ENCODE results near the gene BCL2L1.
"Not testable (repeated sequence)": the region's sequence is repeated elsewhere in the genome, so short reads cannot be mapped to it uniquely, and the experiment has no call there.

Gene BCL2L1

GRCh38 chr20:31673943-31674463 is 48.7 kb downstream of the BCL2L1 start:
- DNase-seq, result no peak

DNA sequence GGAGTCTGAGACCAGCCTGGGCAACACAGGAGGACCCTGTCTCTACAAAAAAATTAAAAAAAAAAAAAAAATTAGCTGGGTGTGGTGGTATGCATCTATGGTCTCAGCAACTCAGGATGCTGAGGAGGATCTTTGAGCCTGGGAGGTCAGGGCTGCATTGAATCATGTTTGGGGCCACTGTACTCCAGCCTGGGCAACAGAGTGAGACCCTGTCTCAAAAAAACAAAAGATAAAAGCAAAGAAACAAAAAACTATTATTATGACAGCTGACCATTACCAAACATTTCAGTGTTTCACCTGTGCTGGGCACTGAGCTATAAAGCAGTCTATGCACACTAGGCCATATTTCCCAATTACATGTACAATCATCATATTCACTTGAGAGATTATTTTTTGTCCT is 49.2 kb downstream of the BCL2L1 start:
- no peak for DNase-seq

GRCh38 chr20:31671324-31671723 is 51.3 kb downstream of the BCL2L1 start:
- DNase-seq, result no peak

DNA sequence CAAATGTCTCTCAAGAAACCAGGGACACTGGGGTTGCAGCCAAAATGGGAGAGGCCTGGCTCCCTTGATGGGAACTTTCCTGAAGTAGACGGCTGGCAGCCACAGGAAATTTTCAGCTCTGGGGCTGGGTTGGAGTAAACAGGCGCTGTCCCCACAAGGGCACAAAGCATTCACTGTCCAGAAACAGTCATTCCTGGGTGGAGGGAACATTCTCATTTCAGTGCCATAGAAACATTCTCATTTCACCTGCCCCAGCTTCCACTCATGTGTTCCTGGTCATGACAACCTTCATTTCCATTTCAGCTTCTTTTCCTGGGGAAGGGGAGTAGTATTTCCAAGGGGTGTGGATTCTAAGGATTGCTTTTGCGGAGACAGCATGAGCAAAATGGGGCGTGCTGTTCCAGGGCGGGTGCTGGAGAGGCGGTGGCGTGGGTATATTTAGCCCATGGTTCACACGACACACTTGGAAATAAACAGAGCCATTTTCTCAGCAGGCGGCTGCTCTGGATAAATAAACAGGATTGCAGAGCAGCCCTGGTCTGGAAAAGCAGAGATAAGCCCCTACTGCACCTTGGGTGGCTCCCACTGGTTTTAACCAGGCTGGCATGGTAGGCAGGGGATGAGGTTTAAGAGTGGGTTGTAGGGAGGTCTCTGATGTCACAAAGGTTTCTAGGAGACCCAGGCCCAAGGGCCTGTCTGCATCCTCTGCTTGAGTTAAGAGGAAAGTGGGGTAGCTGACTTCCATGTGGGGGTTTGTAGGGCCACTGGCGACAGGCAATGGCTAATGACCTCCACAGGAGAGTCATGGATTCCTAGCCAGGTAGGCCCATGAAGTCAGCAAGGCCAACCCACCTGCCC is 52.1 kb downstream of the BCL2L1 start:
- no peak for DNase-seq

DNA sequence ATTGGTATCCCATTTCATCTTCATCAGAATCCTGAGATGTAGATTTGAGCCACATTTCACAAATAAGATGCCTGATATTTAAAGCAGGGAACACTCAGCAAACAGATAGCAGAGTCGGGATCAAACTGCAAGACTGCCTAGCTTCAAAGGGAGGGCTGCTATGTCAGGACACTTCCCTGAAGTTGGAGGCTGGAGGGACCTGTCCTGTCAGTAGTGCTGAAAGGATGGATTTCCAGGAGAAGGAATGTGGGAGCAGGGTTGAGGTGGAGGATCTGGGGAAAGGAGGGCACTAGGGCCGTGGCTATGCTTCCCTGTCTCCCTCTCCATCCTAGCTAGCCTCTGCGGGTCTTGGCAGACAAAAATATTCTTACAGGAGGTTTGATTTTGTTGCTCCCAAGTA is 52.8 kb downstream of the BCL2L1 start:
- no peak for DNase-seq

- DNase-seq, result not testable (repeated sequence)
Observed at GRCh38 chr20:31668944-31669343, 53.7 kb downstream of the BCL2L1 start.

DNA sequence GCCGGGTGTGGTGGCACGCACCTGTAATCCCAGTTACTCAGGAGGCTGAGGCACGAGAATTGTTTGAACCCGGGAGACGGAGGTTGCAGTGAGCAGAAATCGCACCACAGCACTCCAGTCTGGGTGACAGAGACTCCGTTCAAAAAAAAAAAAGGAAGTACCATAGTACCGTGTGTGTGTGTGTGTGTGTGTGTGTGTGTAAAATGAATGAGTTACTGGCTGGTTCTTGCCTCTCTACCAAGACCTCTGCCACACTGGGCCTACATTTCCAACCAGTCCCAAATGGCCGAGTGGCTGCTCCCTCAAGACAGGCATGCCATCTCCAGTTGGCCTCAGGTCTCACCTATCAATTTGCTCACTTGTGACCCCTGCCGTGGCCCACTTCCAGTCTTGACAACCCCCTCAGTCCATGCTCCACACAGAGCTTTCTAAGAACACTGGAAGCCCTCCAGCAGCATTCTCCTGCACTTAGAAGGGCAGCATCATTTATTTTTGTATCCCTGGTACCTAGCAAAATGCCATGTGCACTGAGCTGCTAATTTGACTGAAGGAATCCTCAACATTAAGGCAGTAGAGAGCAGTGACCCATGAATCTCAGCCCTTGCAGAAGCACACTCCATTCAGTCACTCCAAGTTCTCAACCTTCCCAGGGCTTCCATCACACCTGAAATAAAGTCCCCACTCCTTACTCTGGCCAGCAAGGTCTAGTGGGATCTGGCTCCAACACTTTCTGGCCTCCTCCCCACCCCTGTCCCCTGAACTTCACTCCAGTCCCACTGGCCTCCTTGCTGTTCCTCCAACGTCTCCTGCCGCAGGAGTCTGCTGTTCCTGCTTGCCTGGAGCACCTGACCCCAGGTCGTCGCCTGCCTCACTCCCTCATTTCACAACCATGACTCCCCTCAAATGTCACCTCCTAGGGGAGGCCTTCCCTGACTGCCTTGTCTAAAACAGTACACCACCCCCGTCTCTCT is 55.1 kb downstream of the BCL2L1 start:
- DNase-seq, result no peak

GRCh38 chr20:31666258-31667042 is 56.2 kb downstream of the BCL2L1 start:
- DNase-seq, result no peak

GRCh38 chr20:31665753-31666152 is 56.9 kb downstream of the BCL2L1 start:
- no peak for DNase-seq

GRCh38 chr20:31664696-31665354 is 57.8 kb downstream of the BCL2L1 start:
- no peak for DNase-seq

GRCh38 chr20:31663838-31664695 is 58.6 kb downstream of the BCL2L1 start:
- no peak for DNase-seq

GRCh38 chr20:31663524-31663837 is 59.2 kb downstream of the BCL2L1 start:
- DNase-seq, result no peak

- no peak for DNase-seq
Observed at GRCh38 chr20:31662372-31662854, 60.3 kb downstream of the BCL2L1 start.

- DNase-seq, result no peak
Observed at GRCh38 chr20:31661625-31662371, 60.9 kb downstream of the BCL2L1 start.

DNA sequence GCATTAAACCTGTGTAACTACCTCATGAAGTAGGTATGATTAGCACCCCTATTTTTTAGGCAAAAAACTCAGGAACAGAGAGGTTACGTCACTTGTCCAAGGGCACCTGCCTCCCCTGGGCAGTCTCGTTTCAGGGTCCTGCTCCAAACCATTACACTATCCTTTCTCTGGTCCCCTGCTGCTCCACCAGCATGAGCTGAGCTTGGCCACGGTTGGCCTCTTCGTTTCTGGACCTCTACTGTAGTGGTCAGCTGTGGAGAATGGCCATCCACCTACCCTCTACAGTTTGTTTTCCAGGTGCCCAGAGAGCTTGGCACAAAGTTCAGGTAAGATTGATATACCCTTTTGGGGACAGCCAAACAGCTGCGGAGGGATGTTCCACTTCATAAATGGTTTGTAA is 68.1 kb downstream of the BCL2L1 start:
- no peak for DNase-seq

- DNase-seq, result no peak
Observed at GRCh38 chr20:31653561-31653960, 69.1 kb downstream of the BCL2L1 start.

DNA sequence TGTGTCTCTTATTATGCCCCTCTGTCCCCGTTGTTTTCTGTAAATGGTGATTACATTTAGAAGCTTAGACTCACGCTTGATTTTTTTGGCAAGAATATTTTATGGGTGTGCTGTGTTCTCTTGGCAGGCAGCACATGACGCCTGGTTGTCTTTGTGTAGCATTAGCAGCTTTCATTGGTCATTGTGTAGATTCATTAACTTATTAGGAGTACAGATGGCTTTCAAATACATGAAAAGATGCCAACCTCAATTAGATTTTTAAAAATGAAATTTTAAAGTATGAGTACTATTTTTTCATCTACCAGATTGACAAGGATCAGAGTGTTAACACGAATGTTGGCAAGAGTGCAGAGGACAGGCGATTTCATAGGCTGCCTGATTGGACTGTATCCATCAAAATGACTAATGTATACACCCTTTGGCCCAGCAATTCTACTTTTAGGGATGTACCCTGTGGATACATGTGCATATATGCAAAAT is 69.7 kb downstream of the BCL2L1 start:
- DNase-seq, result no peak

DNA sequence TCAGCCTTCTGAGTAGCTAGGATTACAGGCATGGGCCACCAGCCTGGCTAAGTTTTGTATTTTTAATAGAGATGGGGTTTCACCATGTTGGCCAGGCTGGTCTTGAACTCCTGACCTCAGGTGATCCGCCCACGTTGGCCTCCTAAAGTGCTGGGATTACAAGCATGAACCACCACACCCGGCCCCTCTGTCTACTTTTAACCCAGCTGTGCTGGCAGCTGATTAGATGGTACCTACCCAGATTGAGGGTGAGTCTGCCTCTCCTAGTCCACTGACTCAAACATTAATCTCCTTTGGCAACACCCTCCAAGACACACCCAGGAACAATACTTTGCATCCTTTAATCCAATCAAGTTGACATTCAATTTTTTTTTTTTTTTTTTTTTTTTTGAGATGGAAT is 74.6 kb downstream of the BCL2L1 start:
- not testable (repeated sequence) for DNase-seq

- no peak for DNase-seq
Observed at GRCh38 chr20:31644701-31645100, 78.0 kb downstream of the BCL2L1 start.

- no peak for DNase-seq
Observed at GRCh38 chr20:31643522-31643921, 79.1 kb downstream of the BCL2L1 start.

Data from amniotic stem cell (primary cell).